Endothelial cell of umbilical vein (primary cell): ENCODE data around the gene AFG1L. TPM values are rescaled to one million over a fixed set of nuclear protein-coding genes. Genes with fewer than 3 reads are reported as not detected.

ENCODE experiments used
- BruUV-seq: library from RNA; stranded (reverse); fragments of 400-500 nt; replicated peaks from 2 replicates; lab custom pipeline; 2021; lab: Mats Ljungman, UMichigan
- CTCF ChIA-PET: fragments of 300-600, 350-600 bp; sonication (Branson Sonifier 250); formaldehyde crosslinking; loops from one replicate; lab custom pipeline; 2021; ENCODE audit warnings: antibody characterized with exemption, inconsistent platforms; lab: Charles Lee
- POLR2A ChIA-PET: fragments of 300-600, 350-600 bp; sonication (Branson Sonifier 250); formaldehyde crosslinking; loops from one replicate; lab custom pipeline; 2021; ENCODE audit warnings: antibody characterized with exemption, inconsistent platforms; lab: Charles Lee
- DNase-seq: peaks from one replicate; pipeline ENCODE4 v3.0.0-alpha.2; 2011; ENCODE audit warnings: low read depth, low spot score
- FAIRE-seq: peaks from 2 replicates; lab custom pipeline; 2011; peaks lifted over from hg19 to GRCh38; lab: Jason Lieb, UNC
- H2AFZ ChIP-seq: 2 replicates; pipeline ENCODE4 v1.6.0; 2012; ENCODE audit warnings: low read depth, low read length, control low read depth, inconsistent platforms
- H3K27ac ChIP-seq: 2 replicates; pipeline ENCODE4 v1.5.1; 2011; ENCODE audit warnings: low read depth, mild to moderate bottlenecking, control low read depth, low read length, moderate library complexity; ENCODE audit not compliant: insufficient read depth
- H3K27me3 ChIP-seq, 2 experiments: 2 replicates each; pipeline versions ENCODE4 v1.6.0 to v1.6.1; 2011; ENCODE audit warnings: low read length in 2 of 2, mixed read lengths in 1 of 2; ENCODE audit not compliant: control insufficient read depth in 2 of 2, insufficient read depth in 2 of 2
- H3K36me3 ChIP-seq, 2 experiments: 2 replicates in 1 of 2; 3 replicates in 1 of 2; pipeline ENCODE4 v1.5.1; 2011; ENCODE audit warnings: low read length in 2 of 2, mild to moderate bottlenecking in 1 of 2, moderate library complexity in 1 of 2; ENCODE audit not compliant: control insufficient read depth in 2 of 2, insufficient read depth in 2 of 2; ENCODE audit errors: extremely low read depth in 1 of 2
- H3K4me1 ChIP-seq: 3 replicates; pipeline ENCODE4 v1.5.1; 2011; ENCODE audit warnings: mild to moderate bottlenecking, low read length; ENCODE audit not compliant: control insufficient read depth, insufficient read depth; ENCODE audit errors: extremely low read depth
- H3K4me2 ChIP-seq: 2 replicates; pipeline ENCODE4 v1.6.1; 2011; ENCODE audit warnings: low read length, control low read depth, mixed read lengths; ENCODE audit not compliant: insufficient read depth
- H3K4me3 ChIP-seq, 3 experiments: fragments of 200-600 bp in 1 of 3; sonication (generic), shearing (Covaris generic) in 1 of 3; replicated peaks in 1 of 3; 2 replicates each; pipeline ENCODE4 v1.5.1; 2011 to 2016; ENCODE audit warnings: control low read depth in 3 of 3, low read length in 3 of 3, mild to moderate bottlenecking in 2 of 3, inconsistent platforms in 1 of 3, low read depth in 1 of 3, moderate library complexity in 1 of 3; ENCODE audit not compliant: insufficient read depth in 1 of 3
- H3K79me2 ChIP-seq: 2 replicates; pipeline ENCODE4 v1.6.0; 2012; ENCODE audit warnings: low read length, inconsistent platforms; ENCODE audit not compliant: control insufficient read depth, insufficient read depth
- H3K9ac ChIP-seq: replicated peaks from 2 replicates; pipeline ENCODE3; 2011; ENCODE audit warnings: low read length, control low read depth; ENCODE audit not compliant: insufficient read depth; ENCODE audit errors: extremely low read depth
- H3K9me1 ChIP-seq: replicated peaks from 3 replicates; pipeline ENCODE4 v1.6.0; 2011; ENCODE audit warnings: mild to moderate bottlenecking, low read length; ENCODE audit not compliant: control insufficient read depth, insufficient read depth; ENCODE audit errors: extremely low read depth
- H3K9me3 ChIP-seq: replicated peaks from 2 replicates; pipeline ENCODE4 v1.5.1; 2012; ENCODE audit warnings: low read length, inconsistent platforms; ENCODE audit not compliant: control insufficient read depth, insufficient read depth
- H4K20me1 ChIP-seq: replicated peaks from 2 replicates; pipeline ENCODE3; 2011; ENCODE audit warnings: mild to moderate bottlenecking, low read length; ENCODE audit not compliant: control insufficient read depth, insufficient read depth; ENCODE audit errors: extremely low read depth
- EZH2 ChIP-seq: IDR thresholded peaks from 2 replicates; pipeline ENCODE4 v1.6.1; 2012; ENCODE audit warnings: borderline replicate concordance, low read depth, mild to moderate bottlenecking, moderate library complexity, low read length, inconsistent platforms; ENCODE audit not compliant: severe bottlenecking
- FOS ChIP-seq: IDR thresholded peaks from 2 replicates; pipeline ENCODE4 v1.6.1; 2011; ENCODE audit warnings: mild to moderate bottlenecking, low read length, moderate library complexity, borderline replicate concordance; ENCODE audit not compliant: insufficient read depth
- GATA2 ChIP-seq: IDR thresholded peaks from 2 replicates; pipeline ENCODE4 v1.7.0; 2011; ENCODE audit warnings: low read depth, mild to moderate bottlenecking, moderate library complexity, mixed read lengths, low read length; ENCODE audit not compliant: insufficient read length, insufficient read depth
- JUN ChIP-seq: IDR thresholded peaks from 2 replicates; pipeline ENCODE4 v1.6.1; 2011; ENCODE audit warnings: borderline replicate concordance, low read depth; ENCODE audit not compliant: insufficient read length, insufficient read depth
- MYC ChIP-seq: IDR thresholded peaks from one replicate; pipeline ENCODE4 v1.6.1; 2011; ENCODE audit warnings: mild to moderate bottlenecking, low read depth, low read length
- POLR2A ChIP-seq: IDR thresholded peaks from 2 replicates; pipeline ENCODE4 v1.6.1; 2012; ENCODE audit warnings: low read depth, mild to moderate bottlenecking, control low read depth, low read length
- POLR2AphosphoS5 ChIP-seq: IDR thresholded peaks from 2 replicates; pipeline ENCODE4 v1.6.1; 2012; ENCODE audit warnings: low read depth, mild to moderate bottlenecking, control low read depth, low read length, moderate library complexity; ENCODE audit not compliant: insufficient read depth
- dilution Hi-C: fragments of 300-500 bp; cut with MboI; formaldehyde crosslinking; loops from one replicate; pipeline ENCODE4 v1.15.0; 2019; ENCODE audit warnings: low sequenced_read_pairs; ENCODE audit not compliant: extremely low pct_ligation_motif_present
- intact Hi-C: fragments of 100-400 bp; cut with micrococcal nuclease; formaldehyde crosslinking; loops from one replicate; pipeline ENCODE4 v1.10.0; 2022
- polyA plus RNA-seq, 4 experiments: library from polyadenylated mRNA; depleted of rRNA in 3 of 4; stranded (reverse) in 3 of 4; unstranded in 1 of 4; fragments of >200 nt; gene quantifications; 2 replicates each; pipeline versions ENCODE4 v1.2.1 to v1.2.3, GENCODE V29; 2011 to 2012; ENCODE audit warnings: missing spikeins in 1 of 4
- total RNA-seq: library from RNA; stranded (reverse); gene quantifications from 2 replicates; pipeline ENCODE4 v1.2.3, GENCODE V29; 2021
- TF ChIP-seq, protein P1 (sequence below): IDR thresholded peaks from 2 replicates; pipeline ENCODE4 v1.6.1; 2011; ENCODE audit not compliant: insufficient read depth, insufficient read length
- TF ChIP-seq, protein P2 (sequence below), 2 donors: IDR thresholded peaks; 1 replicate in 1 of 2; 2 replicates in 1 of 2; pipeline ENCODE4 v1.5.1; 2011; ENCODE audit warnings: low read length in 2 of 2, mild to moderate bottlenecking in 2 of 2, moderate library complexity in 2 of 2, control low read depth in 1 of 2, inconsistent platforms in 1 of 2, low read depth in 1 of 2; ENCODE audit not compliant: insufficient read depth in 1 of 2; ENCODE audit errors: extremely low read depth in 1 of 2

AFG1L gene
- total and polyA plus RNA-seq, 2 donors (not counting 3 experiments of a cell fraction or from before 2014, with no cell fraction given), result 1.0 to 6.2 TPM

DNA sequence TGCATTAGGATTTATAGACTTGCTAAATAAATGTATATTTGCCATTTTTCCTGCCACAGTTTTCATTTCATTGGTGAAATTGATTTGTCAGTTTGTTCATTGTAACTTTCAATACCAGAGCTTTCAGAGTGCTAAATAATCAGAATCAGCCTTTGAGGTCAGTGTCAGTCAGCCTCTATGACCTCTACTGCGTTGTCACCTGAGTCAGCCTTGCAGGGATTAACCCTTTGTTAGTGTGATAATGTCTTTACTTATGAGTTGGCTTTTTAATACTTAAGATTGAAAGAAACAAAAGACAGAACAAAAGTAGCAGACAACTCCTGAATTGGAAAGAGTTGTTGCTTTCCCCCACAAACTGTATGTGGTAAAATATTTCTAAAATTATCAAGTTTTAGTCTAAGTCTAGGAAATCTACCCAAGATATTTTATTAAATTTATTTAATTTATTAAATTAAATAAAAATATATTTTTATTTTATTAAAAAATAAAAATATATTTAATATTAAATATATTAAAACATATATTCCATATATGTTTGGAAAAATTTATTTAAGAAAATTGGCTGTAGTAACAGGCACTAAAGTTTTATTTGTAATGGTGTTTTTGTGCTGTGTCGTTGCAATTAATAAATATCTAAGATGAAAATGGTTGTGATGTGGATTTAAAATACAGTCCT lies 125.2 kb downstream of the AFG1L start:
- dilution Hi-C loops (no loop called here), intact Hi-C loops (no loop called here)
- H3K27ac ChIP-seq, result no peak overlapping the region
- no peaks in the 10 kb centered on the region for H3K9me1 ChIP-seq
- no peaks in the 10 kb centered on the region for H3K9me3 ChIP-seq
- no peaks in the 10 kb centered on the region for H3K27me3 ChIP-seq
- POLR2A ChIA-PET, result no interaction called here
- H2AFZ ChIP-seq, result no peak overlapping the region
- no TSS peak for BruUV-seq
- CTCF ChIA-PET, result interaction anchor here (0.9 to 2.5 kb wide), 2 partner anchors 13 to 72 kb away, joined by 6 to 22 read pairs; no protein-coding TSS in a partner anchor
- DNase-seq (no peak), FAIRE-seq (no peak)
- H3K4me2 ChIP-seq, result no peak overlapping the region
- no peaks in the 10 kb centered on the region for H3K79me2 ChIP-seq
- no peak overlapping the region for H3K4me3 ChIP-seq
- H3K9ac ChIP-seq, result no peak overlapping the region
- no peaks in the 10 kb centered on the region for H4K20me1 ChIP-seq
- no peaks in the 10 kb centered on the region for H3K4me1 ChIP-seq
- H3K36me3 ChIP-seq, result no peaks in the 10 kb centered on the region
- TF ChIP-seq MYC (no peak), GATA2 (no peak), EZH2 (no peak), POLR2A (no peak), POLR2AphosphoS5 (no peak), JUN (no peak), FOS (no peak)
- TF ChIP-seq, protein P1, sequence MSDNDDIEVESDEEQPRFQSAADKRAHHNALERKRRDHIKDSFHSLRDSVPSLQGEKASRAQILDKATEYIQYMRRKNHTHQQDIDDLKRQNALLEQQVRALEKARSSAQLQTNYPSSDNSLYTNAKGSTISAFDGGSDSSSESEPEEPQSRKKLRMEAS, result no peak
- TF ChIP-seq, protein P2, sequence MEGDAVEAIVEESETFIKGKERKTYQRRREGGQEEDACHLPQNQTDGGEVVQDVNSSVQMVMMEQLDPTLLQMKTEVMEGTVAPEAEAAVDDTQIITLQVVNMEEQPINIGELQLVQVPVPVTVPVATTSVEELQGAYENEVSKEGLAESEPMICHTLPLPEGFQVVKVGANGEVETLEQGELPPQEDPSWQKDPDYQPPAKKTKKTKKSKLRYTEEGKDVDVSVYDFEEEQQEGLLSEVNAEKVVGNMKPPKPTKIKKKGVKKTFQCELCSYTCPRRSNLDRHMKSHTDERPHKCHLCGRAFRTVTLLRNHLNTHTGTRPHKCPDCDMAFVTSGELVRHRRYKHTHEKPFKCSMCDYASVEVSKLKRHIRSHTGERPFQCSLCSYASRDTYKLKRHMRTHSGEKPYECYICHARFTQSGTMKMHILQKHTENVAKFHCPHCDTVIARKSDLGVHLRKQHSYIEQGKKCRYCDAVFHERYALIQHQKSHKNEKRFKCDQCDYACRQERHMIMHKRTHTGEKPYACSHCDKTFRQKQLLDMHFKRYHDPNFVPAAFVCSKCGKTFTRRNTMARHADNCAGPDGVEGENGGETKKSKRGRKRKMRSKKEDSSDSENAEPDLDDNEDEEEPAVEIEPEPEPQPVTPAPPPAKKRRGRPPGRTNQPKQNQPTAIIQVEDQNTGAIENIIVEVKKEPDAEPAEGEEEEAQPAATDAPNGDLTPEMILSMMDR (IDR thresholded peaks at IDR 0.05; ENCODE audit: extremely low read depth in 1 of 2, insufficient read depth in 1 of 2, low read depth in 1 of 2, low read length in 2 of 2), result no peak
